Kidney capillary endothelial cell (primary cell): ENCODE measurements around the gene LONRF3.

Source experiments
- DNase-seq: peaks from one replicate; pipeline ENCODE4 v3.0.0-alpha.2; 2018; ENCODE audit warnings: low spot score

The LONRF3 gene

DNA sequence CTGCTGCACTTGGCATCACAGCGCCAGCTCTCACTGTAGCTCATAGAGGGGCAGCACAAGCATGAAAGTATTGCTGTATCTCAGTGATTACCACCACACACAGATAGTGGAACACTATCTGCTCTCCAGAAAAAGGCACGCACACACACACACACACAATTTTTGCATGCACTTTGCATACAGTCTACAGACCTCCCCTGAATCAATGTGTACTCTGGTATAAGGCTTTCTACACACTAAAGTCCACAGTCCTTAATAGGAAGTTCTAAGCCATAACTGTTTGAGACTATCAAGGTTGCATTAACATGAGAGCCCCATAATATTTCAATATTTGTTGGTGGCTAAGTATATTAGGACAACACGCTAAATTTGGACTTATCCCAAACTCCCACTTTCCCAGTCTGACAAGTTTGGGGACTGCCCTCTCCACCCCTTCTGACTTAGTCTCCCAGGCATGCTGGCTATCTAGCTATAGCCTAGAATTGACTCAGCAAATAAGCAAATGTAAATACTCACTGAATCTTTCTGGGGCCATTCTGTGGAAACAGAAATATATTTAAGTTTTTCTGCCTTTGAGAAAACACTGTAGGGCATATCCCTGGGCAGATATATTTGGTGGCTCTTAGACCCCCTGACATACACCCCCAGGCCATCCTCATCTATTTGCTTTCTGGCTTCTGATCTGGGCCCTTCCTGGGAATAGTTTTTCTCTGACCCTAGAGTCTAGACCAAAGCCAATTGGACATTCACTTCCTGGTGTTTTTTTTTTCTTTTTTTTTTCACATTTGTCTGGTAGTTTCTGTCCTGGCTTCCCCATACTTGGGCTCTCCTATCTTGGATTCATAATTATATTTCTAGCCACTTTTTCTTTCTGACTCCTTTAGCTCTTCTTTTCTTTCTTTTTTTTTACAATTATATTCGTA is 62.0 kb downstream of the LONRF3 start:
- no peak for DNase-seq

DNA sequence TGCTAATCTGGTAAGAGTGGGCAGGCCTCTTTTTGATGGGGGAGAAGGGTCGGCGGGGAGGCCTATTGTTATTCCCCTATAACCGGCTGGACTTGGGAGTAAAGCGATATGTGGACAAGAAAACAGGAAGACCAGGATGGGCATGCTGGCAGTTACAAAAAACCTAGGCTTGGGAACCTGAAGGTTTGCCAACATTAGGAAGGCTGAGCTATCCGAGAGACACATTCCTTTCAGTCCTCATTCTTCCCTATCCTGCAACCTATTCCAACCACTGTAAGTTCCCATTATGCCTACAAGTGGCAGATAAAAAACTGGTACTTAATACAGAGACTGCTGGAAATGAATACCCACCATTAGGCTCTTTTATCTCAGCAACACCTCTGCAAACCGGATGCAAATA is 66.0 kb downstream of the LONRF3 start:
- no peak for DNase-seq

DNA sequence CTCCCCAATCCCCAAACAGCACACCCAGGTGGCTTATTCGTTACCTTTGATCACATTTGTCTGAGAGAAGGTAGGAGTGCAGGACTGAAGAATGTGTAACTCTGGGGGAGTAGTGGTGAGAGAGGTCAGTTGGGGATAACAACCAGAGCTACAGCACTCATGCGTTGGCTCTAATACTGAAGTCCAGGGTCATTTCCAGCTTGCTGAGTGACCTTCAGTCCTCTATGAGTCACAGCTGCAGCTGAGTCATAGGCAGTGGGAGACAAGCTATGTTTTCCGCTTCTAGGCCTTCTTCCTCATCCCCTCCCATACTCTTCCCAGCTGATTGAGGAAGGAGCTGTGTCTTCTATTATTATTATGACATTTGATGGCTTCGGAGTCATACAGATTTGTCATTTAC is 66.8 kb downstream of the LONRF3 start:
- DNase-seq: peak; percentile 51

DNA sequence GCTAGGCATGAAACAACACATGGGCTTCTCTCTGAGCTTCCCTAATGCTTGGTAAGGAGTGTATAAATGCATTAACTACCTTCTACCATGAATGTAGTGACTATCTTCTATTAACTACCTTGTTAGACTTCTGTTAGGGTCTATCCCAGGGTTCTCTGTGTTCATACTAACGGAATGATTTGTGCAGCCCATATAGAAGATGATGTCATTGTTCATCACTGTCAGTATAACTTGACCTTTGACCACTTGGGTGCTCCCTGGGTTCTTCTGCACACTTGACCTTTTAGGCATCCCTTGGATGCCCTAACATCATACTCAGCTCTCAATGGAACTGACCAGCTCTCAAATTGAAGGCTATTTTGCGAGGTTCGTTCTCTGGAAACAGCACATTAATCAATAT is 67.6 kb downstream of the LONRF3 start:
- DNase-seq: no peak

DNA sequence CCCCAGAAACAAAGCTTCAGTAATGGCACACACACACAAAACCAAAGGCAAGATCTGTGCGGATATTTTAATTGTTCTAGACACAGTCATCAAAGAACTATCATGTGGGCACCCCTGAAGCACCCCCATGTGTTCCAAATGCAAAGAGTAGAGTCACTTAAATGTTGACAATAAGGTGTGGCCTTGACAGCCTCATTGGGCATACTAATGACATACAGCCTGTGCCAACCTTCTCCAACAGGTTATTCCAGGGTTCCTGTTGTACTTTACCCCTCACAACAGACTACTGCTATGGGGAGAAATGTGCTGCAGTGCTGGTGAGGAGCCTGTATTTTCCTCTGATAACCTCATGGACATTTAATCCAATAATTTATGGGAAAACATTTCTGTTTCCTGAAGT is 68.6 kb downstream of the LONRF3 start:
- no peak for DNase-seq

DNA sequence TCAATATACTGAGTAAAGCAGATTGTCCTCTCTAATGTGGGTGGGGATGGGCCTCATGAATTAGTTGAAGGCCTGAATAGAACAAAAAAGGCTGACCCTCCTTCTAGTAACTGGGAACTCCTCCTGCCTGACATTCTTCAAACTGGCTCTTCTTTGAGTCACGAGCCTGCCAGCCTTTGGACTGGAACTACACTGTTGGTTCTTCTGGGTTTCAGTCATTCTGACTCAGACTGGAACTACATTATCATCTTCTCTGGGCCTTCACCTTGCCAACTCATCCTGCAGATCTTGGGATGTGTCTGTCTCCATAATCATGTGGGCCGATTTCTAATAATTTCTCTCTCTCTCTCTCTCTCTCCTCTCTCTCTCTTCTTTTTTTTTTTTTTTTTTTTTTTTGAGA is 71.5 kb downstream of the LONRF3 start:
- DNase-seq: no peak

DNA sequence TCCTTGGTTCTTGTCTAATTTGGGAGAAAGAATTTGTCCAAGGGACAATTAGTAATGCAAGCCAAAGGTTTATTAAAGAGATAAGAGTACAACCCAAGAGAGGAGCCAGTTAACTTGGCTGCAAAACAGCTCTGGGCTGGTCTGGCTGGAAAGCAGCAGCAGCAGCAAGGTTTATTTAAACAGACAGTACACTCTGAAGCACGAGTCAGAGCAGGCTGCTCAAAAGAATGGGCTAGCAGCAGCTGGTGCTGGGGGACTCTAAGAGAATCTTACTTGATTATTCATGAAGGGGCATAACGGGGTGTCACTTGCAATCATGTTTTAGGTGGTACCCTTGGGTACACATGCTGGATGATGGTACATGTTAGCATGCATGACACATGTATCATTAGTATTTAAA is 81.3 kb downstream of the LONRF3 start:
- DNase-seq: no peak

DNA sequence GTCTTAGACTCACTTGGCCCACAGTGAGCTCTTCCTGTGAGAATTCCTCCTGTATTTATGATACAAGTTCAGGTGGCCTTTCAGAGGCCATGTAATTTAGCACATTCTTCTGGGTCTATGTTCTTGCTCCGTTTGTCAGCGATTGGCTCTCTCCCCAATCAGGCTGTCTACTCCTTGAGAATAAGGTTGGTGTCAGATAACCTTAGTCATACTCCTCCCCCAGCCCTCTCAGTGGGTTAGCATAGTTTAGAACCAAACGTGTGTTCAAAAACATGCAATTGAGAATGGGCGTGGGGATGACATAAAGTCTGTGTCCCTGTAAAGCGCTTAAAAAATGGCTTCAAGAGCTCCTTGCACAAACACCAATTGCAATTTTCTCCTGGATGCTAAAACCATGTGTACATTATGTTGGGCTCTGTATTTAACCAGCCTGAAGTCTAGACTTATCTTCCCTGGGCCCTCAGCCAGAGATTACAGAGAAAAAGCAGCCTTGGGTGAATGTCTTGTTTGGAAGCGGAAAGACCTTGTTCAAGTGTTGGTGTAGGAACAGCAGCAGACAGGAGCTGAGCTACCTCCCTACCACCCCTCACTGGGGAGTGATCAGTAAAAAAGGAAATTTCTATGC is 88.4 kb downstream of the LONRF3 start:
- no peak for DNase-seq

DNA sequence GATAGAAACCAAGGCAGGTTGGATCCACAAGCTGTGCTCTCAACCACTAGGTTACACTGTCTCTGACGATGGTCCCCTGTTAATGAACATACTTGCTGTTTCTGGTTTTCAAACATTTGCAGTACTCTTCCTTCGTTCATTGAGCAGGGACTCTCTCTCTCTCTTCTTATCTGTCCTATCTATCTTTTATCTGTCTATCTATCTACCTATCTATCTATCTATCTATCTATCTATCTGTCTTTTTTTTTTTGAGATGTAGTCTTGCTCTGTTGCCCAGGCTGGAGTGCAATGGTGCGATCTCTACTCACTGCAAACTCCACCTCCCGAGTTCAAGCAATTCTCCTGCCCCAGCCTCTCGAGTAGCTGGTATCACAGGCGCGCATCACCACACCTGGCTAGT is 89.0 kb downstream of the LONRF3 start:
- DNase-seq: no peak

DNA sequence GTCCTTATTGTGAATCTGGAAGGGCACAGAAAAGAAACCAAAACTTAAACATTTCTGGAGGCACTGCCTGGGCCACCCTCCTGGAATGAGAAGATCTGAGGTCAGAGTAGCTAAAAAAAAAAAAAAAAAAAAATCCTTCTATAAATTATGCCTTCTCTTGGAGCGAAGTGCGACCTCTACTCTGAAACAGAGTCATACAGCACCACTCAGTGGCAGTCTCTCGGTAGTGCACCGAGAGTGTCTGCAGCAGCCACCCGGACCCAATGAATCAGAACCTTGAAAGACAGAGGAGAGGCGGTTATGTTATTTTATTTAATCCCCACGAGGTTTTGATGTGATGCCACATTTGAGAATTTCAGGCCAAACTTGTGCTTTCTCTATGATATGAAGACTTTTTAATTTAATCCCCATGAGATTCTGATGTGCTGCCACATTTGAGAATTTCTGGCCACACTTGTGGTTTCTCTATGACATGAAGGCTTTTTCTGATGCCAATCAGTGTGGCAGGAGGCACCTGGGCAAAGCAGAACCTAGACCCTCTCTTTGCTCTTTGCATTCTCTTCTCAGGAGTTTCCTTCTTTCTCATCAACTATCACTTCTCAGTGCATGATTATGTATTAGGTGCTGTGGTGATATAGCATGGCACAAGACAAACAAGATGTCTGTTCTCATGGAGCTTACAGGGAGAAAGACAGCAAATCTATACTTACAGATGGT is 92.8 kb downstream of the LONRF3 start:
- DNase-seq: peak; percentile 36
